GM12872 (cell line): ENCODE results near the gene TBL1X.

ENCODE experiments used
- TF ChIP-seq, protein P1 (sequence below): IDR thresholded peaks from 3 replicates; pipeline ENCODE4 v1.5.1; 2011; ENCODE audit warnings: low read depth, mild to moderate bottlenecking, low read length, moderate library complexity; ENCODE audit not compliant: insufficient read depth

Gene TBL1X

DNA sequence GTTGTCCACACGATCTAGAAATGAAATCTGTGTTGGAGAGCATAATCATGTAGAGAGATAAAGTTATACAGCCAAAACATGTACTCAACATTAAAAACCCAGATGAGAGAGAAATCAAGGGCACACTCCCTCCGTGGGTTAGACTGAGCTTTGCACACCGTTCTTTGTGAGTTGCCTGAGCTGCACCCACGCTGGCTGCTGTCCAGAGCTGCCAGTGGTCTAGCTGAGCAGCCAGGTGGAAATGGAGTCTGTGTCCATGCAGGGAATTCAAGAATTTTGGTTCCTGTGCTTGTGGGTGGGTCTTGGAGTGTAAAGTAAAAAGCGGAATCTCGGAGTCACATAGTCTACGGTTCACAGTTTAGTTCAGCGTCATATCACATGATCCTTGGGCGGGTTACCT, 216.2 kb downstream of the TBL1X start:
- TF ChIP-seq, protein P1, sequence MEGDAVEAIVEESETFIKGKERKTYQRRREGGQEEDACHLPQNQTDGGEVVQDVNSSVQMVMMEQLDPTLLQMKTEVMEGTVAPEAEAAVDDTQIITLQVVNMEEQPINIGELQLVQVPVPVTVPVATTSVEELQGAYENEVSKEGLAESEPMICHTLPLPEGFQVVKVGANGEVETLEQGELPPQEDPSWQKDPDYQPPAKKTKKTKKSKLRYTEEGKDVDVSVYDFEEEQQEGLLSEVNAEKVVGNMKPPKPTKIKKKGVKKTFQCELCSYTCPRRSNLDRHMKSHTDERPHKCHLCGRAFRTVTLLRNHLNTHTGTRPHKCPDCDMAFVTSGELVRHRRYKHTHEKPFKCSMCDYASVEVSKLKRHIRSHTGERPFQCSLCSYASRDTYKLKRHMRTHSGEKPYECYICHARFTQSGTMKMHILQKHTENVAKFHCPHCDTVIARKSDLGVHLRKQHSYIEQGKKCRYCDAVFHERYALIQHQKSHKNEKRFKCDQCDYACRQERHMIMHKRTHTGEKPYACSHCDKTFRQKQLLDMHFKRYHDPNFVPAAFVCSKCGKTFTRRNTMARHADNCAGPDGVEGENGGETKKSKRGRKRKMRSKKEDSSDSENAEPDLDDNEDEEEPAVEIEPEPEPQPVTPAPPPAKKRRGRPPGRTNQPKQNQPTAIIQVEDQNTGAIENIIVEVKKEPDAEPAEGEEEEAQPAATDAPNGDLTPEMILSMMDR, result no peak

DNA sequence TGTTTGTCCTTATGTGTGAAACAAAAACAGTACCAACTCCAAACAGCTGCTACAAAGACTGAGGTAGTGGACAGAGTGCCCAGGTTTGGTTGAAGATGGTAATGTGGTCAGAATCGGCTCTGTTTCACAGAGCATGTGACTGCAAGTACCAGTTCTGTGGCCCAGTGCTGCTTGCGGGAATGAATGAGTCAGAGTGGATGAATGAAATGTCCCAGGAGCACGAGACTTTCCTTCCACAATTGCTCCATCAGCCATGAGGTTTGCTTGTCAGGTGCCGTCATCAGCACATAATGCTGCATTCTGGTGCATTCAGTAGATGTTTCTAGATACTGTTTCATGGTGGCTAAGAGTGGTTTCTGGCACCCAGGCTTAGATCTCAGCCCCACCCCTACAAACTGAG, 216.6 kb downstream of the TBL1X start:
- TF ChIP-seq, protein P1, result no peak

DNA sequence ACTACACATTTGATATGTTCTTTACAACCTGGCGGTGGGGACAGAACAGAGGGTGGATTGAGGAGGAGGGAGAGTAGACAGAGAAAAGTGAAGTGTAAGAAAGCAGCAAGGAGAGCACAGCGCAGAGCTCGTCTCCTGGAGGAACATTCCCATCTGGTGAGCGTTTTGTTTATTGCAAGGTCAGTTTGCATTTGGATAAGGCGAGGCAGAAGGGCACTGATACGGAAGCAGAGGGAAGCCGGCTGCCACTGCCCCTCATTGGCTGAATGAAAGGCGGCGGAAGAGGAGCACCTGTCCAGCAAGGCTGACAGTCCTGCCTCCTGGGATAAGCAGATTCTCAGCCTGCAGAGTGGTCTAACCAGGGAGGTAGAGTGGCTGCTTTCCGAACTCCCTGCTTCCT, 217.6 kb downstream of the TBL1X start:
- TF ChIP-seq, protein P1, result no peak

DNA sequence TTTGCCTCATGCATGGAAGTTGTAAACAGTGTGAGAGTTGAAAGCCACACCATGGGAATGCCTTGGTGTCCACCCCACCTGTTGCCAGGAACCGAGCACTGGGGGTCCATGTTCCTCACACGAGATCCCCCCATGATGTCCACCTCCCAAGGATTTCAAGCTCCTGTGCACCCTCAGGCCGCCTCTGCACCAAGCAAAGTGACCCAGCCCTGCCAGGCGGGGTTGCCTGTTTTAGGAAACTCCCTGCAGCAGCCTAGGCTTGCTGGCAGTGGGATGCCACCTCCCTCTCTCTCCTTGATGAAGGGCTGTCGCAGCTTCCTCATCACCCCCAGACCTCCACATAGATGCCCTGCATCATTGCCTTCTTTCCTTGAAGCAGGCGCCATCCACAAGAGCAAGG, 218.0 kb downstream of the TBL1X start:
- TF ChIP-seq, protein P1, result no peak

DNA sequence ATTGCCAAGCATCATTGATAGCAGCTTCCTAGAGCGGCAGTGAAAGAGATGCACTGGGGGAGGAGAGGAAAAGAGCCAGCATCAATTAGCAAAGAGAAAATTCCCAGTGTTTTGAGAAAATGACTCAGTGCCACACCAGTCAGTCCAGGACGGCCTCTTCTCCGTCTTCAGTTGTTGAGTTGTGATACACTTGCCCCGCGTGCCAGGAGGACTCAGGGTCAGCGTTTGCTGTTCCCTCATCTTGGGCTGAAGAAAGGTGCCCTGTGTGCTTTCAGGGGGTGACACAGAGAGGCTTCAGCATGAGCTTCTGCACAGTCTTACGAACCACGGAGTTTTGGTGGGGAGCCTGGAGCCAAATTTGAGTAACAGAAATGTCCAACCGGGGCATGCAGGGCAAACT, 218.5 kb downstream of the TBL1X start:
- TF ChIP-seq, protein P1, result no peak

DNA sequence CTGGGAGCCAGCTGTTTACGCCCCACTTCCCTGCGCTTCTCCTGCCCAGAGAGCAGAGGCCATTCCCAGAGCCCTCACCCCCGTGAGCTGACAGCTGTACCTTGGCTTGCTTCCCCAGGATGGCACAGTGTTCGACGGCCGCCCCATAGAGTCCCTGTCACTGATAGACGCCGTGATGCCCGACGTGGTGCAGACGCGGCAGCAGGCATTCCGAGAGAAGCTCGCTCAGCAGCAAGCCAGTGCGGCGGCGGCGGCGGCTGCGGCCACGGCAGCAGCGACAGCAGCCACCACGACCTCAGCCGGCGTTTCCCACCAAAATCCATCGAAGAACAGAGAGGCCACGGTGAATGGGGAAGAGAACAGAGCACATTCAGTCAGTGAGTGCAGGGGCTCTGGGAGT, 223.0 kb downstream of the TBL1X start:
- TF ChIP-seq, protein P1, result no peak

DNA sequence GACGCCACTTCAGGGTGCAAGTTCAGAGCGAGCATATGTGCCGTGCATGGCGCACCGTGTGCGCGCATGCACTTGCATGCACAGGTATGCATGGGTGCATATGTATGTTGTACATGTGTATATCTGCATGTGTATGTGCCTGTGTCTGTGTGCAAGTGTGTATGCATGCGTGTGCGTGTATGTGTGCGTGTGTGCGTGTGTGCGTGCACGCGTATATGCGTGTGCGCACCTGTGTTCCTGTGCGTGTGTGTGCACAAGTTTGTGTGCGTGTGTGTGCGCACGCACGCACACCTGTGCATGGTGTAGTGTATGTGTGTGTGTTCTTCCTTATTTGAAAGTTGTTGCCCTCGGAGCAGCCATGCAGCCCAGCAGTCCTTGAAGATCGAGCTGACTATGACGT, 224.0 kb downstream of the TBL1X start:
- TF ChIP-seq, protein P1, result no peak

DNA sequence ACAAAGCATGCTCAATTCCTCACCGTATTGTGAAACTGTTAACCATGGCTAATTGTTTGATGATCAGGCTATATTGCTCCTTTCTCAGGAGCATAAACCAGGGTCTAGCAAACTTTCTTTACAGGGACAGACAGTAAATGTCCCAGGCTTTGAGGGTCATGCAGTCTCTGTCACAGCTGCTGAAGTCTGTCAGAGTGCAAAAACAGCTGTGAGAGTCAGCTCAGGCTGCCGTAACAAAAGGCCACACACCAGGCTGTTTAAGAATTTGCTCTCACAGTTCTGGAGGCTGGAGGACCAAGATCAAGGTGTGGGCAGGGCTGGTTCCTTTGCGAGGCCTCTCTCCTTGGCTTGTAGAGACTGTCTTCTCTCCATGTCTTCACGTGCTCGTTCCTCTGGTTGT, 225.2 kb downstream of the TBL1X start:
- TF ChIP-seq, protein P1, result no peak
